K562 (cell line): ENCODE results near the gene HLA-DMB. TPM values are rescaled to one million over a fixed set of nuclear protein-coding genes. Genes with fewer than 3 reads are reported as not detected.

Experiments used
- CGGBP1 ChIP-seq: fragments of 250-450 bp; sonication (Bioruptor Pico); IDR thresholded peaks from 2 replicates; pipeline ENCODE4 v1.9.0; 2021; ENCODE audit warnings: mild to moderate bottlenecking
- ELF2 ChIP-seq: fragments of 250-450 bp; sonication (Bioruptor Pico); IDR thresholded peaks from 2 replicates; pipeline ENCODE4 v1.5.0; 2021; ENCODE audit warnings: mild to moderate bottlenecking
- EP300 ChIP-seq: IDR thresholded peaks from 2 replicates; pipeline ENCODE4 v1.6.1; 2012; ENCODE audit warnings: low read length, improper control_type of control experiment
- GATA2 ChIP-seq: sonication (generic); formaldehyde crosslinking; IDR thresholded peaks from 2 replicates; pipeline ENCODE4 v1.4.0; 2020; ENCODE audit warnings: mild to moderate bottlenecking, missing genetic modification reagents
- GTF2F1 ChIP-seq: IDR thresholded peaks from 2 replicates; pipeline ENCODE4 v1.6.1; 2011; ENCODE audit warnings: low read depth, low read length, improper control_type of control experiment
- KDM4B ChIP-seq, 2 experiments: fragments of 450-650 bp in 1 of 2; sonication (generic) in 1 of 2; IDR thresholded peaks; 2 replicates each; pipeline ENCODE4 v1.6.1; 2016 to 2017; ENCODE audit warnings: borderline replicate concordance in 2 of 2, antibody characterized with exemption in 1 of 2, low read depth in 1 of 2, mild to moderate bottlenecking in 1 of 2
- KDM5B ChIP-seq: fragments of 200-600 bp; sonication (generic); IDR thresholded peaks from 2 replicates; pipeline ENCODE4 v1.6.1; 2012; ENCODE audit warnings: low read depth, mild to moderate bottlenecking, moderate library complexity, low read length, control low read depth, inconsistent platforms; ENCODE audit not compliant: insufficient replicate concordance
- MAZ ChIP-seq, 2 experiments: fragments of 450-650 bp in 1 of 2; sonication (generic) in 1 of 2; formaldehyde crosslinking; IDR thresholded peaks in 1 of 2; conservative IDR thresholded peaks in 1 of 2; 2 replicates each; pipeline versions ENCODE4 v1.4.0 to v1.5.0; 2020; ENCODE audit warnings: mild to moderate bottlenecking in 1 of 2, missing genetic modification reagents in 1 of 2
- NR2C2 ChIP-seq, 2 experiments: fragments of 200-800 bp in 1 of 2; sonication (Bioruptor generic) in 1 of 2; sonication (generic) in 1 of 2; formaldehyde crosslinking in 1 of 2; IDR thresholded peaks; 2 replicates each; pipeline versions ENCODE4 v1.6.1 to v1.8.0; 2016 to 2022; ENCODE audit warnings: mild to moderate bottlenecking in 1 of 2, missing compliant biosample characterization in 1 of 2, missing genetic modification characterization in 1 of 2, missing genetic modification reagents in 1 of 2
- PBX2 ChIP-seq, 2 experiments: IDR thresholded peaks in 1 of 2; conservative IDR thresholded peaks in 1 of 2; 2 replicates each; pipeline ENCODE4 v1.6.1; 2016; ENCODE audit warnings: low read depth in 2 of 2, mild to moderate bottlenecking in 1 of 2, missing compliant biosample characterization in 1 of 2, missing genetic modification characterization in 1 of 2, moderate library complexity in 1 of 2
- POLR2AphosphoS5 ChIP-seq: IDR thresholded peaks from 2 replicates; pipeline ENCODE4 v1.6.1; 2011; ENCODE audit warnings: mild to moderate bottlenecking, low read depth, low read length, moderate library complexity; ENCODE audit not compliant: control insufficient read depth, insufficient read depth
- RBM22 ChIP-seq: fragments of 200-400 bp; formaldehyde crosslinking; IDR thresholded peaks from 2 replicates; pipeline ENCODE4 v1.6.1; 2018; ENCODE audit warnings: low read length, low read depth; ENCODE audit not compliant: poor library complexity, severe bottlenecking
- RCOR1 ChIP-seq, 2 experiments: IDR thresholded peaks; 2 replicates each; pipeline ENCODE4 v1.6.1; 2012; ENCODE audit warnings: low read depth in 2 of 2, low read length in 2 of 2, borderline replicate concordance in 1 of 2, improper control_type of control experiment in 1 of 2
- SPI1 ChIP-seq: IDR thresholded peaks from 2 replicates; pipeline ENCODE4 v1.6.1; 2011; ENCODE audit warnings: low read depth, low read length, control low read depth, borderline replicate concordance
- TBL1XR1 ChIP-seq, 2 experiments: IDR thresholded peaks; 2 replicates each; pipeline ENCODE4 v1.6.1; 2012; ENCODE audit warnings: improper control_type of control experiment in 2 of 2, low read length in 2 of 2, mild to moderate bottlenecking in 1 of 2
- THRAP3 ChIP-seq: fragments of 450-650 bp; IDR thresholded peaks from 2 replicates; pipeline ENCODE4 v1.6.1; 2016; ENCODE audit warnings: mild to moderate bottlenecking, inconsistent platforms, borderline replicate concordance
- ZNF143 ChIP-seq: sonication (generic); formaldehyde crosslinking; IDR thresholded peaks from 2 replicates; pipeline ENCODE4 v1.9.0; 2022; ENCODE audit warnings: mild to moderate bottlenecking, missing genetic modification reagents
- ZNF263 ChIP-seq: sonication (generic); formaldehyde crosslinking; IDR thresholded peaks from 2 replicates; pipeline ENCODE4 v1.8.0; 2022; ENCODE audit warnings: mild to moderate bottlenecking, missing genetic modification reagents, borderline replicate concordance
- ZNF444 ChIP-seq: fragments of 250-450 bp; sonication (Bioruptor Pico); IDR thresholded peaks from 2 replicates; pipeline ENCODE4 v1.4.0; 2020; ENCODE audit warnings: mild to moderate bottlenecking, moderate library complexity
- ZNF655 ChIP-seq: fragments of 250-450 bp; sonication (Bioruptor Pico); IDR thresholded peaks from 2 replicates; pipeline ENCODE4 v1.5.0; 2021
- polyA plus RNA-seq, 8 experiments: library from polyadenylated mRNA; depleted of rRNA in 4 of 8; stranded (reverse) in 5 of 8; unstranded in 3 of 8; fragments of >200 nt; fragmentation: Nextera tagmentation in 2 of 8; fragmentation: Illumina TruSeq in 1 of 8; extraction: Ambion mirVana in 2 of 8; extraction: Trizol in 1 of 8; gene quantifications; 2 replicates each; pipeline versions ENCODE4 v1.2.1 to v1.2.3, GENCODE V29; 2011 to 2014; ENCODE audit warnings: inconsistent platforms in 1 of 8, missing spikeins in 1 of 8
- total RNA-seq, 7 experiments: library from RNA; depleted of rRNA in 6 of 7; stranded (reverse); fragments of >200 nt in 6 of 7; fragmentation: Illumina TruSeq in 2 of 7; extraction: Trizol in 2 of 7; gene quantifications; 2 replicates each; pipeline versions ENCODE4 v1.2.1 to v1.2.3, GENCODE V29; 2011 to 2021; ENCODE audit warnings: low replicate concordance in 1 of 7

Gene HLA-DMB
- total and polyA plus RNA-seq, 9 of the 15 experiments (the other 6 are each of a cell fraction or from before 2014, with no cell fraction given): 0.38 TPM; not detected in 8

GRCh38 chr6:32970413-32971241, 29.8 kb upstream of the HLA-DMB start (continued):
- TF ChIP-seq TBL1XR1 (IDR thresholded peaks at IDR 0.05; ENCODE audit: low read length in 2 of 2): 0 out of 4 replicates have a peak, but pooled peaks have one; percentile 5 to 8
- TF ChIP-seq ZNF655 (CRISPR knock-in tag): no peak
- TF ChIP-seq GATA2 (CRISPR knock-in tag): no peak
- peak; percentile 1 for TF ChIP-seq KDM5B
- peak; percentile 88 for TF ChIP-seq ZNF444 (CRISPR knock-in tag)
- TF ChIP-seq CGGBP1 (CRISPR knock-in tag): 0 out of 2 replicates have a peak, but pooled peaks have one; percentile 72
- peak in 1 of 2 experiments; percentile 37; a peak in 1 of 4 replicates for TF ChIP-seq MAZ (CRISPR knock-in tag; conservative IDR thresholded peaks at IDR 0.05 in 1 of 2, IDR thresholded peaks at IDR 0.05 in 1 of 2)
- peak; percentile 57 for TF ChIP-seq RBM22
- no peak for TF ChIP-seq PBX2 (CRISPR knock-in tag; IDR thresholded peaks at IDR 0.05; ENCODE audit: low read depth)
- TF ChIP-seq PBX2 (tag; conservative IDR thresholded peaks at IDR 0.05; ENCODE audit: low read depth): peak; percentile 21
- no peak for TF ChIP-seq NR2C2 (CRISPR knock-in tag; IDR thresholded peaks at IDR 0.05)
- no peak for TF ChIP-seq NR2C2 (tag; IDR thresholded peaks at IDR 0.05)
- TF ChIP-seq GTF2F1: peak; percentile 38; the same call in 1 of the 2 replicates
- peak in 1 of 2 experiments; percentile 43; a peak in 1 of 4 replicates for TF ChIP-seq KDM4B (IDR thresholded peaks at IDR 0.05; ENCODE audit: borderline replicate concordance in 2 of 2, low read depth in 1 of 2)
- TF ChIP-seq ZNF263: peak; percentile 99
- TF ChIP-seq THRAP3: 0 out of 2 replicates have a peak, but pooled peaks have one; percentile 18
- TF ChIP-seq ELF2: 0 out of 2 replicates have a peak, but pooled peaks have one; percentile 1
- peak; percentile 59; the same call in 1 of the 2 replicates for TF ChIP-seq POLR2AphosphoS5
- 0 out of 2 replicates have a peak, but pooled peaks have one; percentile 8 for TF ChIP-seq ZNF143 (CRISPR knock-in tag)
- TF ChIP-seq RCOR1 (IDR thresholded peaks at IDR 0.05; ENCODE audit: borderline replicate concordance in 1 of 2, low read depth in 2 of 2, low read length in 2 of 2): peak in 1 of 2 experiments; percentile 10; a peak in 1 of 4 replicates
- peak; percentile 8; the same call in 1 of the 2 replicates for TF ChIP-seq EP300
- TF ChIP-seq SPI1: peak; percentile 48; the same call in 1 of the 2 replicates
